Fibroblast of the aortic adventitia (primary cell): ENCODE results near the gene SWT1. TPM values are rescaled to one million over a fixed set of nuclear protein-coding genes. Genes with fewer than 3 reads are reported as not detected.
A peak's percentile ranks its signal among the peaks of the same experiment; 100 is the strongest.
"Not testable (repeated sequence)": the region's sequence is repeated elsewhere in the genome, so short reads cannot be mapped to it uniquely, and the experiment has no call there.

Experiments used
- DNase-seq: peaks from one replicate; pipeline ENCODE4 v3.0.0-alpha.2; 2010; ENCODE audit warnings: low read depth
- H3K4me3 ChIP-seq: 2 replicates; pipeline ENCODE4 v1.5.1; 2011; ENCODE audit warnings: low read depth, mild to moderate bottlenecking, control low read depth, low read length, moderate library complexity
- CTCF ChIP-seq: IDR thresholded peaks from 2 replicates; pipeline ENCODE4 v1.5.1; 2011; ENCODE audit warnings: mild to moderate bottlenecking, low read length, control low read depth, inconsistent platforms; ENCODE audit not compliant: insufficient read depth
- total RNA-seq: library from RNA; depleted of rRNA; stranded (reverse); fragments of >200 nt; gene quantifications from 2 replicates; pipeline ENCODE4 v1.2.3, GENCODE V29; 2012; ENCODE audit warnings: low replicate concordance

The SWT1 gene
- total RNA-seq, 1 donor = 8.1 TPM

- TF ChIP-seq CTCF = no peak
- peak; percentile 49 for DNase-seq
- no peak overlapping the region for H3K4me3 ChIP-seq
Observed at GRCh38 chr1:185208626-185209180, 51.7 kb downstream of the SWT1 start.

DNA sequence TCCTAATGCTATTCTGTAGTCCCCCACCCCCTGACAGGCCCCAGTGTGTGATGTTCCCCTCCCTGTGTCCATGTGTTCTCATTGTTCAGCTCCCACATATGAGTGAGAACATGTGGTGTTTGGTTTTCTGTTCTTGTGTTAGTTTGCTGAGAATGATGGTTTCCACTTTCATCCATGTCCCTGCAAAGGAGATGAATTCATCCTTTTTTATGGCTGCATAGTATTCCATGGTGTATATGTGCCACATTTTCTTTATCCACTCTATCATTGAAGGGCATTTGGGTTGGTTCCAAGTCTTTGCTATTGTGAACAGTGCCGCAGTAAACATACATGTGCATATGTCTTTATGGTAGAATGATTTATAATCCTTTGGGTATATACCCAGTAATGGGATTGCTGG is 52.4 kb downstream of the SWT1 start:
- not testable (repeated sequence) for H3K4me3 ChIP-seq, DNase-seq

GRCh38 chr1:185213091-185213490 is 56.1 kb downstream of the SWT1 start:
- DNase-seq = peak; percentile 6
- no peak for TF ChIP-seq CTCF
- no peak overlapping the region for H3K4me3 ChIP-seq

DNA sequence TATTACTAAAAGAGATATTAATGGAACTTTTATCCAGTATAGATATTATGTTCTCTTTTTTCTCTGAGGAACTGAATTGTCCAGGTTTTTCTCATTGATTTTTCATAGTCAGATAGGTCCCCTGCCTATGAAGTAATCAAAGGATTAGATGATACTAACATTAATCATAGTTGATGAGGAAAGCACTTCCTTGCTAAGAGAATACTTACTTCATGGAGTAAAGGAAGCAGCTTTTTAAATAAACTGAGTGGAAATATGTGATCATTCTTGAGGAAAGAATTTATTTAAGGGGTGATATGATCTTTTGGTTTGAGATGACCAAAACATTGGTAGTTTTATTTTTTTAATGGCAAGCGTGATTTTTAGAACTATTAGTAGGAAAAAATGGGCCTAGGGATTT is 58.9 kb downstream of the SWT1 start:
- TF ChIP-seq CTCF = no peak
- no peak overlapping the region for H3K4me3 ChIP-seq
- no peak for DNase-seq

DNA sequence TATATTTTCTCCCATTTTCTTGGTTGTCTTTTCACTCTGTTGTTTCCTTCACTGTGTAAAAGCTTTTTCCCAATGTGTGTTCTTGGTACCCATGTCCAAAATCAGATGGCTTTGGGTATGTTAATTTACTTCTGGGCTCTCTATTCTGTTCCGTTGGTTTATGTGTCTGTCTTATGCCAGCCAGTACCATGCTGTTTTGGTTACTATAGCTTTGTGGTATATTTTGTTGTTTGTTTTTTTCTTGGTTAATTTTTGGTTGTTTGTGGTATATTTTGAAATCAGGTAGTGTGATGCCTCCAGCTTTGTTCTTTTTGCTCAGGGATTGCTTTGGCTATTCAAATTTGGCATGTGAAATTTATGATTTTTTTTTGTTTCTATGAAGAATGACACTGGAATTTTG is 67.2 kb downstream of the SWT1 start:
- no peak overlapping the region for H3K4me3 ChIP-seq
- no peak for TF ChIP-seq CTCF

DNA sequence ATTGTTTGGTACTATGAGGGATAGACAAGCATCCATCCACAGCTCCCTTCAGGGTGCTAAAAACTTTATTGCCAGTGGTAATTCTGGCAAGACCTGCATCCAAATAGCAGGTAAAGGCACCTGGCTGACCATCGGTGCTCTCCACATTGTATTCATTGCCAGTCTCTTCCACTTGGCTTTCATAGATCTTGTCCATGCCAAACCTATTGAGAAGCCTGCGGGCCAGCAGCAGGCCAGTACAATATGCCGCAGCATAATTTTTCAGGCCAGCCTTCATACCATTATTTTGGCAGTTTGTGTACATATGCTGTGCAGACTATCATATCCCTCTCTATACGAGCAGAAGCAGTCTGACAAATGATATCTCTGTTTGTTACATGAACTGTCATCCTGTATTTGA is 70.2 kb downstream of the SWT1 start:
- no peak for DNase-seq
- no peak for TF ChIP-seq CTCF
- no peak overlapping the region for H3K4me3 ChIP-seq

More for the DNA sequence above, 67.2 kb downstream of the SWT1 start:
- DNase-seq = no peak

DNA sequence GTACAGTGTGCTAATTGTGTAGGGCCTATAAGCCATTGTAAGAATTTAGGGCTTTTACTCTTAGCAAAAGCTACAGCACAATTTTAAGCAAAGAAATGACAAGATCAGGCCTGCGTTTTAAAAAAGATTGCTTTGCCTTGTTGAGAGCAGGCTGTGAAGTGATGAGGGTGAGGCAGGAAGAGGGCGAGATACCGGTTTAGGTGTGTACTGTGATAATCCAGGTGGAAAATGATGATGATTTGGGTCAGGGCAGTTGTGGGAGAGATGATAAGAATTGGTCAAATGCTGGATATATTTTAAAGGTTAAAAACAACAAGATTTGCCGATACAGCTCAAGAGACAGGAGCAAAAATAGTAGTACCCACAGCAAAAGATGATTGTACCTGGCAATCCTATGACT is 72.0 kb downstream of the SWT1 start:
- DNase-seq = no peak
- no peak for TF ChIP-seq CTCF
- no peak overlapping the region for H3K4me3 ChIP-seq
